GM11168 (cell line): ENCODE measurements around the gene SPTBN4.
"Not testable (repeated sequence)": the region's sequence is repeated elsewhere in the genome, so short reads cannot be mapped to it uniquely, and the experiment has no call there.

Experiments used
- in situ Hi-C: fragments of 300-500 bp; cut with MboI; formaldehyde crosslinking; loops from one replicate; pipeline ENCODE4 v1.12.0; 2022; ENCODE audit warnings: low sequenced_read_pairs; ENCODE audit not compliant: unreplicated experiment

The SPTBN4 gene

DNA sequence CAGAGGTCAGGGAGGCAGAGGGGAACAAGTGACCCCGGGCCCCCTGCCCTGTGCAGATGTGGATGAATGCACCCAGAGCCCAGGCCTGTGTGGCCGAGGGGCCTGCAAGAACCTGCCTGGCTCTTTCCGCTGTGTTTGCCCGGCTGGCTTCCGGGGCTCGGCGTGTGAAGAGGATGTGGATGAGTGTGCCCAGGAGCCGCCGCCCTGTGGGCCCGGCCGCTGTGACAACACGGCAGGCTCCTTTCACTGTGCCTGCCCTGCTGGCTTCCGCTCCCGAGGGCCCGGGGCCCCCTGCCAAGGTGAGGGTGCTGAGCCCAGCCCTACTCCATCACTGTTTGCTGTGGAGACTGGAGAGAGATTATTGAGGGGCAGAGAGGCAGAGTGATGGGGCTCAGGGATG is 144.3 kb downstream of the SPTBN4 start:
- in situ Hi-C loops, result no loop called here

DNA sequence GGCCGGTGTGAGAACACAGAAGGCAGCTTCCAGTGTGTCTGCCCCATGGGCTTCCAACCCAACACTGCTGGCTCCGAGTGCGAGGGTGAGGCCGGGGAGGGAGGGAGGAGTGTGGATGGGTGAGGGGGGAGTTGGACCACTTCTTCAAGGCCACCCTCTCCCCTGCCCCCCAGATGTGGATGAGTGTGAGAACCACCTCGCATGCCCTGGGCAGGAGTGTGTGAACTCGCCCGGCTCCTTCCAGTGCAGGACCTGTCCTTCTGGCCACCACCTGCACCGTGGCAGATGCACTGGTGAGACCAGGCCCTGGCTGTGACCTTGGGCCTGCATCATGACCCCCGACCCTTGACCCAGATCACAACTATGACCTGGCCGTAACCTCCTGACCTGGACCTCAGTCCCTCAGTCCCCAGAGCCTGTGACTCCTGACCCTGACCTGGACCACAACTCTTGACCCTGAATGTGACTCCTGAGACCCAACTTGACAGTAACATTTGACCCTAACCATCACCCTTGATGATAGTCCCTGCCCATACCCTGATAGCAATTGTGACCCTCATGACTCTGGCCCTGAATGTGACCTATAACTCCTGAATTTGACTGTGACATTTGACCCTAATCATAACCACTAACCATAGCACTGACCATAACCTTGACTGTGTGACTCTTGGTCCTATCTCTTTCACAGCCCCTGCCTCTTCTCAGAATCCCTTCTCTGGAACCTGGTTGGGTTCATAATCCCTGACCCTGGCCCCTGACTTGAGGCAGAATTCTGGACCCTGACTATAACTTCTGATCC is 145.3 kb downstream of the SPTBN4 start:
- in situ Hi-C loops, result no loop called here

GRCh38 chr19:40612831-40613689 is 146.3 kb downstream of the SPTBN4 start:
- in situ Hi-C loops, result no loop called here

DNA sequence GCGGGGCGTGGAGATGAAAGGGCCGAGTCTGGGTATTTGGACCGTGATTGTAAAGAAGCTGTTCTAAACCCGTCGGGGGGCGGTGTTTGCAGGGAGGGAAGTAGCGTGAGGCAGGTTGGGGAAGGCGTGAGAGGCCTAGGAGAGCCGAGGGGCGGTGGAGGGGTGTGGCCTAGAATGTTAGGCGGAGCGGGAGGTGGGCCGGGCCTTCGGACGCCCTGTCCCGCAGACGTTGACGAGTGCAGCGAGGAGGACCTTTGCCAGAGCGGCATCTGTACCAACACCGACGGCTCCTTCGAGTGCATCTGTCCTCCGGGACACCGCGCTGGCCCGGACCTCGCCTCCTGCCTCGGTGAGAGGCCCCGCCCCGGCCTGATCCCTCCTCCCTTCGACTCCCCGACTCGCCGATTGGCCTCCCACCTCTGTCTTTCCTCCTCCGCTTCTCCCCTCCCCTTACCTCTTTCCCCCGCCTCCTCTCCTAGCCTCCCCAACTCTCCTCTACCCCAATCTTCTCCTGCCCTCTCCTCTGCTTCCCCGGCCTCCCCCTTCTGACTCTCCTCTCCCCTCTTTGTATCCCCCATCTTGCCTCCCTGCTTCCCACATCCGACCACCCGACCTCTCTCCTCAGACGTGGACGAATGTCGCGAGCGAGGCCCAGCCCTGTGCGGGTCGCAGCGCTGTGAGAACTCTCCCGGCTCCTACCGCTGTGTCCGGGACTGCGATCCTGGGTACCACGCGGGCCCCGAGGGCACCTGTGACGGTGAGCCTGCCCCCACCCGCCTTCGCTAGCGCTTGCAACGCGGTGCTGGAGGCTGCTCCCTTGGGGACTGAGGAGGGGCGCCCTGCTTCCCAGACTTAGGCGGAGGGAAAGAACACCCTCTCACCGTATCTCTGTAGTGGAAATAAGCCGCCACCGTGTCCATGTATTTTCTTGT is 147.2 kb downstream of the SPTBN4 start:
- in situ Hi-C loops, result no loop called here

GRCh38 chr19:40614622-40615411 is 148.0 kb downstream of the SPTBN4 start:
- in situ Hi-C loops, result no loop called here

DNA sequence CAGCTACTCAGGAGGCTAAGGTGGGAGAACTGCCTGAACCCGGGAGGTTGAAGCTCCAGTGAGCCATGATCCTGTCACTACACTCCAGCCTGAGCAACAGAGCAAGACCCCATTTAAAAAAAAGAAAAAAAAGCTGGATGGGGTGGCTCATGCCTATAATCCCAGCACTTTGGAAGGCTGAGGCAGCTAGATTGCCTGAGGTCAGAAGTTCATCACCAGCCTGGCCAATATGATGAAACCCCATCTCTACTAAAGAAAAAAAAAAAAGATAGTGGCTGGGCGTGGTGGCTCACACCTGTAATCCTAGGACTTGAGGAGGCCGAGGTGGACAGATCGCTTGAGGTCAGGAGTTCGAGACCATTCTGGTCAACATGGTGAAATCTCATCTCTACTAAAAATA is 149.4 kb downstream of the SPTBN4 start:
- in situ Hi-C loops, result no loop called here

DNA sequence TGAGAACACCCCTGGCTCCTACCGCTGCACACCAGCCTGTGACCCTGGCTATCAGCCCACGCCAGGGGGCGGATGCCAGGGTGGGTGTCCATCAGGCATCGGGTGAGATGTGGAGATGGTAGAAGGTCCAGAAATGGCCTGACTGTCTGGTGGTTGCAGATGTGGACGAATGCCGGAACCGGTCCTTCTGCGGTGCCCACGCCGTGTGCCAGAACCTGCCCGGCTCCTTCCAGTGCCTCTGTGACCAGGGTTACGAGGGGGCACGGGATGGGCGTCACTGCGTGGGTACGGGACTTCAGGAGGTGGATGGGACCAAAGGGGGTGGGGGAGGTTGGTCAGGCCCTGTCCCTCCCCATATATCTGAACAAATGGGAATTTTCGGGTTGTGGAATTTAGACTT is 150.1 kb downstream of the SPTBN4 start:
- in situ Hi-C loops, result no loop called here

DNA sequence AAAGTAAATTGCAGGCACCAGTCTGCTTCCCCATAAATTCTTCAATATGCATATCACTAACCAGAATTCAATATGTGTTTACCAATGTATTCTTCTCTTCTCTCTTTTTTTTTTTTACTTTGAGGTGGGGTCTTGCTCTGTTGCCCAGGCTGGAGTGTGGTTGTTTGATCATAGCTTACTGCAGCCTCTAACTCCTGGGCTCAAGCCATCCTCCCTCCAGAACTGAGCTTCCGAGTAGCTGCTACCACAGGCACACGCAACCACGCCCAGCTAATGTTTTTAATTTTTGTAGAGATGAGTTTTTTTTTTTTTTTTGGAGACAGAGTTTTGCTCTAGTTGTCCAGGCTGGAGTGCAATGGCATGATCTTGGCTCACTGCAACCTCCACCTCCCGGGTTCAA is 151.2 kb downstream of the SPTBN4 start:
- in situ Hi-C loops, result no loop called here

- in situ Hi-C loops, result no loop called here
These were observed 152.7 kb downstream of the SPTBN4 start for GRCh38 chr19:40619333-40620160.

DNA sequence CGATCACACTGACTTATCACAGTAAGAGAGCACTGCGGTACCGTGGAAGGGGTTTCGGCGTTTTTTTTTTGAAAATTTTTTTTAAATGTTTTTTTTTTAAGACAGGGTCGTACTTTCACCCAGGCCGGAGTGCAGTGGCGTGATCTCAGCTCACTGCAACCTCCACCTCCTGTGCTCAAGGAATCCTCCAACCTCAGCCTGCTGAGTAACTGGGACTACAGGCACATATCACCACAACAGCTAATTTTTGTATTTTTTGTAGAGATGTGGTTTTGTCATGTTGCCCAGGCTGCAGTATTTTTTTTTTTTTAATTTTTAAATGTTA is 153.3 kb downstream of the SPTBN4 start:
- in situ Hi-C loops, result no loop called here

DNA sequence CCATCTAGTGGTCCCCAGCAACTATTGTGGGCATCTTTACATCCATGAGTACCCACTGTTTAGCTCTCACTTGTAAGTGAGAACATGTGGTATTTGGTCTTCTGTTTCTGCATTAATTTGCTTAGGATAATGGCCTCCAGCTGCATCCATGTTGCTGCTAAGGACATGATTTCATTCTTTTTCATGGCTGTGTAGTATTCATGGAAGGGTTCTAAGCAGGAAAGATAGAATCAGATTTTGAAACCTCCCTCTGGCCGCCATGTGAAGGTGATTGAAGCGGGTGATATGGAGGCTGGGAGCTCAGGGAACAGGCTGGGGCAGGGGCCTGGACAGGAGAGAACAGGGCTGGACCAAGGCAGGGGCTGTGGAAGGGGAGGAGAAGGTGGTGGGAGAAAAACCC is 154.5 kb downstream of the SPTBN4 start:
- in situ Hi-C loops, result no loop called here

GRCh38 chr19:40621966-40622772 is 155.4 kb downstream of the SPTBN4 start:
- in situ Hi-C loops, result no loop called here

GRCh38 chr19:40622773-40623075 is 155.9 kb downstream of the SPTBN4 start:
- in situ Hi-C loops, result no loop called here

- in situ Hi-C loops, result no loop called here
These were observed 156.8 kb downstream of the SPTBN4 start for GRCh38 chr19:40623403-40624251.

GRCh38 chr19:40624369-40625153 is 157.8 kb downstream of the SPTBN4 start:
- in situ Hi-C loops, result not testable (repeated sequence)

DNA sequence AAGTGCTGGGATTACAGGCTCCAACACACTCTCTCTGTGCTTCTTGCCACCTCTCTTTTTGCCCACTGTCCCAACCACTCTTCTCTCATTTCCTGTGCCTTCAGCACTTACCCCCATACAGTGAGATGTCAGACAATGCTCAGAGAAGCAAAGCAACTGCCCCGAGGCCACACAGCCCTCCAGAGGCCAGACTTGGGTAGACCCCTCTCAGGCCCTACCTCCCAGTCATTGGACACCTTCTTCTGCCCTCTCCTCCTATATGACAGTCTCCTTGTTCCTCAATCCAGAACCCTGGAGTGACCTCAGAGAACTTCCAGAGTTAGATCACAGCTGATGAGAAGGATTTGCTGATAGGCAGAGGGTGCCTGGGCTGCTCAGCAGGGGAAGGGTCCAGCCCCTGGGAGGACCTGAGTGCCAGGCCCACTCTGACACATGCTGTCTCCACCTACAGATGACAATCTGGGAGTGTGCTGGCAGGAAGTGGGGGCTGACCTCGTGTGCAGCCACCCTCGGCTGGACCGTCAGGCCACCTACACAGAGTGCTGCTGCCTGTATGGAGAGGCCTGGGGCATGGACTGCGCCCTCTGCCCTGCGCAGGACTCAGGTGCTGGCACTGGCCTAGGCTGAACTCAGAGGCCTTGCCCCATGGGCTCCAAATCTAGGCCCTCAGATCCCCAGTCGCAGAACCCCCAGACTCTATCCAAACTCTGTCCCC is 158.8 kb downstream of the SPTBN4 start:
- in situ Hi-C loops, result no loop called here
